ENCODE data around the gene MYL9. TPM values are rescaled to one million over a fixed set of nuclear protein-coding genes. Genes with fewer than 3 reads are reported as not detected.

The MYL9 gene
- total and polyA plus RNA-seq, 10 of the 15 experiments (the other 5 are each of a cell fraction or from before 2014, with no cell fraction given) = 0.28 to 1.7 (median 0.63) TPM; not detected in 3

DNA sequence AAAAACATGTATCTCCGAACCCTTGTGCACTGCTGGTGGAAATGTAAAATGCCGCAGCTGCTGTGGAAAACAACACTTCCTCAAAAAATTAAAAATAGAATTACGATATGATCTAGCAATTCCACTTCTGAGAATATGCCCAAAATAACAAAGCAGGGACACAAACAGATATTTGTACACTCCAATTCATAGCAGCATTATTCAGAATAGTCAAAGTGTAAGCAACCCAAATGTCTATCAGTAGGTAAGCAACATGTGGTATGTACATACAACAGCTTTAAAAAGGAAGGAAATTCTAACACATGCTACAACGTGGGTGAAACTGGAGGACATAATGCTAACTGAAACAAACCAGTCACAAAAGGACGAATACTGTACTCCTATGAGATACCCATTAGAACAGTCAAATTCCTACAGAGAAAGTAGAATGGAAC is 58.6 kb downstream of the MYL9 start (continued):
- TF ChIP-seq, protein P1, sequence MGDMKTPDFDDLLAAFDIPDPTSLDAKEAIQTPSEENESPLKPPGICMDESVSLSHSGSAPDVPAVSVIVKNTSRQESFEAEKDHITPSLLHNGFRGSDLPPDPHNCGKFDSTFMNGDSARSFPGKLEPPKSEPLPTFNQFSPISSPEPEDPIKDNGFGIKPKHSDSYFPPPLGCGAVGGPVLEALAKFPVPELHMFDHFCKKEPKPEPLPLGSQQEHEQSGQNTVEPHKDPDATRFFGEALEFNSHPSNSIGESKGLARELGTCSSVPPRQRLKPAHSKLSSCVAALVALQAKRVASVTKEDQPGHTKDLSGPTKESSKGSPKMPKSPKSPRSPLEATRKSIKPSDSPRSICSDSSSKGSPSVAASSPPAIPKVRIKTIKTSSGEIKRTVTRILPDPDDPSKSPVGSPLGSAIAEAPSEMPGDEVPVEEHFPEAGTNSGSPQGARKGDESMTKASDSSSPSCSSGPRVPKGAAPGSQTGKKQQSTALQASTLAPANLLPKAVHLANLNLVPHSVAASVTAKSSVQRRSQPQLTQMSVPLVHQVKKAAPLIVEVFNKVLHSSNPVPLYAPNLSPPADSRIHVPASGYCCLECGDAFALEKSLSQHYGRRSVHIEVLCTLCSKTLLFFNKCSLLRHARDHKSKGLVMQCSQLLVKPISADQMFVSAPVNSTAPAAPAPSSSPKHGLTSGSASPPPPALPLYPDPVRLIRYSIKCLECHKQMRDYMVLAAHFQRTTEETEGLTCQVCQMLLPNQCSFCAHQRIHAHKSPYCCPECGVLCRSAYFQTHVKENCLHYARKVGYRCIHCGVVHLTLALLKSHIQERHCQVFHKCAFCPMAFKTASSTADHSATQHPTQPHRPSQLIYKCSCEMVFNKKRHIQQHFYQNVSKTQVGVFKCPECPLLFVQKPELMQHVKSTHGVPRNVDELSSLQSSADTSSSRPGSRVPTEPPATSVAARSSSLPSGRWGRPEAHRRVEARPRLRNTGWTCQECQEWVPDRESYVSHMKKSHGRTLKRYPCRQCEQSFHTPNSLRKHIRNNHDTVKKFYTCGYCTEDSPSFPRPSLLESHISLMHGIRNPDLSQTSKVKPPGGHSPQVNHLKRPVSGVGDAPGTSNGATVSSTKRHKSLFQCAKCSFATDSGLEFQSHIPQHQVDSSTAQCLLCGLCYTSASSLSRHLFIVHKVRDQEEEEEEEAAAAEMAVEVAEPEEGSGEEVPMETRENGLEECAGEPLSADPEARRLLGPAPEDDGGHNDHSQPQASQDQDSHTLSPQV (IDR thresholded peaks at IDR 0.05) = no peak
- TF ChIP-seq EZH2 (IDR thresholded peaks at IDR 0.05; ENCODE audit: borderline replicate concordance, control insufficient read depth, low read depth, low read length) (no peak), CHD2 (IDR thresholded peaks at IDR 0.05; ENCODE audit: borderline replicate concordance, low read depth, low read length) (no peak), KAT2A (conservative IDR thresholded peaks at IDR 0.05; ENCODE audit: control insufficient read depth, low read depth, low read length) (no peak), NFYA (IDR thresholded peaks at IDR 0.05; ENCODE audit: borderline replicate concordance, low read depth, low read length) (no peak), RAD21 (IDR thresholded peaks at IDR 0.05; ENCODE audit: insufficient read depth, low read depth, low read length) (no peak), HDAC2 (IDR thresholded peaks at IDR 0.05) (no peak), EP300 (IDR thresholded peaks at IDR 0.05; ENCODE audit: borderline replicate concordance in 1 of 2, control insufficient read depth in 1 of 2, low read depth in 2 of 2, low read length in 2 of 2) (no peak), IKZF2 (IDR thresholded peaks at IDR 0.05) (peak; percentile 75; a peak in 3 of 4 replicates), RCOR1 (conservative IDR thresholded peaks at IDR 0.05; ENCODE audit: low read depth, low read length) (no peak), SIX5 (IDR thresholded peaks at IDR 0.05; ENCODE audit: low read depth, low read length, severe bottlenecking) (no peak), RFX5 (IDR thresholded peaks at IDR 0.05; ENCODE audit: low read depth, low read length) (no peak), CBX3 (IDR thresholded peaks at IDR 0.05; ENCODE audit: borderline replicate concordance, low read depth) (no peak)
- TF ChIP-seq, protein P2, sequence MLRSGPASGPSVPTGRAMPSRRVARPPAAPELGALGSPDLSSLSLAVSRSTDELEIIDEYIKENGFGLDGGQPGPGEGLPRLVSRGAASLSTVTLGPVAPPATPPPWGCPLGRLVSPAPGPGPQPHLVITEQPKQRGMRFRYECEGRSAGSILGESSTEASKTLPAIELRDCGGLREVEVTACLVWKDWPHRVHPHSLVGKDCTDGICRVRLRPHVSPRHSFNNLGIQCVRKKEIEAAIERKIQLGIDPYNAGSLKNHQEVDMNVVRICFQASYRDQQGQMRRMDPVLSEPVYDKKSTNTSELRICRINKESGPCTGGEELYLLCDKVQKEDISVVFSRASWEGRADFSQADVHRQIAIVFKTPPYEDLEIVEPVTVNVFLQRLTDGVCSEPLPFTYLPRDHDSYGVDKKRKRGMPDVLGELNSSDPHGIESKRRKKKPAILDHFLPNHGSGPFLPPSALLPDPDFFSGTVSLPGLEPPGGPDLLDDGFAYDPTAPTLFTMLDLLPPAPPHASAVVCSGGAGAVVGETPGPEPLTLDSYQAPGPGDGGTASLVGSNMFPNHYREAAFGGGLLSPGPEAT (IDR thresholded peaks at IDR 0.05; ENCODE audit: low read depth) = peak; percentile 59
- TF ChIP-seq, protein P3, sequence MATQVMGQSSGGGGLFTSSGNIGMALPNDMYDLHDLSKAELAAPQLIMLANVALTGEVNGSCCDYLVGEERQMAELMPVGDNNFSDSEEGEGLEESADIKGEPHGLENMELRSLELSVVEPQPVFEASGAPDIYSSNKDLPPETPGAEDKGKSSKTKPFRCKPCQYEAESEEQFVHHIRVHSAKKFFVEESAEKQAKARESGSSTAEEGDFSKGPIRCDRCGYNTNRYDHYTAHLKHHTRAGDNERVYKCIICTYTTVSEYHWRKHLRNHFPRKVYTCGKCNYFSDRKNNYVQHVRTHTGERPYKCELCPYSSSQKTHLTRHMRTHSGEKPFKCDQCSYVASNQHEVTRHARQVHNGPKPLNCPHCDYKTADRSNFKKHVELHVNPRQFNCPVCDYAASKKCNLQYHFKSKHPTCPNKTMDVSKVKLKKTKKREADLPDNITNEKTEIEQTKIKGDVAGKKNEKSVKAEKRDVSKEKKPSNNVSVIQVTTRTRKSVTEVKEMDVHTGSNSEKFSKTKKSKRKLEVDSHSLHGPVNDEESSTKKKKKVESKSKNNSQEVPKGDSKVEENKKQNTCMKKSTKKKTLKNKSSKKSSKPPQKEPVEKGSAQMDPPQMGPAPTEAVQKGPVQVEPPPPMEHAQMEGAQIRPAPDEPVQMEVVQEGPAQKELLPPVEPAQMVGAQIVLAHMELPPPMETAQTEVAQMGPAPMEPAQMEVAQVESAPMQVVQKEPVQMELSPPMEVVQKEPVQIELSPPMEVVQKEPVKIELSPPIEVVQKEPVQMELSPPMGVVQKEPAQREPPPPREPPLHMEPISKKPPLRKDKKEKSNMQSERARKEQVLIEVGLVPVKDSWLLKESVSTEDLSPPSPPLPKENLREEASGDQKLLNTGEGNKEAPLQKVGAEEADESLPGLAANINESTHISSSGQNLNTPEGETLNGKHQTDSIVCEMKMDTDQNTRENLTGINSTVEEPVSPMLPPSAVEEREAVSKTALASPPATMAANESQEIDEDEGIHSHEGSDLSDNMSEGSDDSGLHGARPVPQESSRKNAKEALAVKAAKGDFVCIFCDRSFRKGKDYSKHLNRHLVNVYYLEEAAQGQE (IDR thresholded peaks at IDR 0.05; ENCODE audit: low read depth, low read length) = no peak
- TF ChIP-seq, protein P4, sequence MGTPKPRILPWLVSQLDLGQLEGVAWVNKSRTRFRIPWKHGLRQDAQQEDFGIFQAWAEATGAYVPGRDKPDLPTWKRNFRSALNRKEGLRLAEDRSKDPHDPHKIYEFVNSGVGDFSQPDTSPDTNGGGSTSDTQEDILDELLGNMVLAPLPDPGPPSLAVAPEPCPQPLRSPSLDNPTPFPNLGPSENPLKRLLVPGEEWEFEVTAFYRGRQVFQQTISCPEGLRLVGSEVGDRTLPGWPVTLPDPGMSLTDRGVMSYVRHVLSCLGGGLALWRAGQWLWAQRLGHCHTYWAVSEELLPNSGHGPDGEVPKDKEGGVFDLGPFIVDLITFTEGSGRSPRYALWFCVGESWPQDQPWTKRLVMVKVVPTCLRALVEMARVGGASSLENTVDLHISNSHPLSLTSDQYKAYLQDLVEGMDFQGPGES (IDR thresholded peaks at IDR 0.05) = no peak
- TF ChIP-seq, protein P5, sequence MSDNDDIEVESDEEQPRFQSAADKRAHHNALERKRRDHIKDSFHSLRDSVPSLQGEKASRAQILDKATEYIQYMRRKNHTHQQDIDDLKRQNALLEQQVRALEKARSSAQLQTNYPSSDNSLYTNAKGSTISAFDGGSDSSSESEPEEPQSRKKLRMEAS (IDR thresholded peaks at IDR 0.05; ENCODE audit: low read depth, low read length) = no peak

Data from GM12878 (cell line).